ENCODE results near the gene TAOK2. TPM values are rescaled to one million over a fixed set of nuclear protein-coding genes. Genes with fewer than 3 reads are reported as not detected.

The TAOK2 gene
- total and polyA plus RNA-seq, 2 experiments from 2014 or later: 24.5 to 33.4 TPM

DNA sequence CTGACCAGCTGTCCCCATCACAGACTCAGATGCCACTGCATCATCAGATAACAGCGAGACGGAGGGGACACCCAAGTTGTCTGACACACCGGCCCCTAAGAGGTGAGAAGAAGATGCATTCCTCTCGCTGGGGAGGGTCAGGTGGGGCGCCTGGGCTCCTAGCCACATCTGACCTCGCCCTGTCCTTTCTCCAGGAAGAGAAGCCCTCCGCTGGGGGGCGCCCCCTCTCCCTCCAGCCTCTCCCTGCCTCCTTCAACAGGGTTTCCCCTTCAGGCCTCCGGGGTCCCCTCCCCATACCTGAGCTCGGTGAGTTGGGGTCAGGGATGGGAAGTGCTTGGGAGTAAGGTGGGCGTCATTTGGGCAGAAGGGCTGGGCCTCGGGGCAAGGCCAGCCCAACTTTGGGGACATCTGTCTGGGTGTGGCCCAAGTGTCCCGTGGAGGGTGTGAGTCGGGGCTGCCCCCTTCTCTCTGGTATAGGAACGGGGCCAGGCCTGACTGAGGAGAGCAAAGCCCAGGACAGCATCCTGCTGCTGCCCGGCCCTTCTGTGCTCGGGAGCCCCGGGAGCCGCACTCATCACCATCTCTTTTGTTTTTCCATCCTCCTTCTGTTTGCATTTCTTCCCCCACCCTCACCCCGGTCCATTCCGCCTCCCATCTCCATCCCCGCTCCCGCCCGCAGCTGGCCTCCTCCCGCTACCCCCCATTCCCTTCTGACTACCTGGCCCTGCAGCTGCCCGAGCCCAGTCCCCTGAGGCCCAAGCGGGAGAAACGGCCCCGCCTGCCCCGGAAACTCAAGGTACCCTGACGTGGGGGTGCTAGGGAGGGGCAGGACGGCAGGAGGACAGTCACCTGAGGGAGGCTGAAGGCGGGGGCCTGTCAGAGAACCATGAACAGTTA lies 27.3 kb downstream of the TAOK2 start:
- no peak overlapping the region for H3K27ac ChIP-seq
- no peaks in the 10 kb centered on the region for H4K20me1 ChIP-seq (ENCODE audit: insufficient read depth, poor library complexity, severe bottlenecking)
- DNase-seq (ENCODE audit: low spot score): no peak
- H3K27me3 ChIP-seq: no peaks in the 10 kb centered on the region
- H3K4me2 ChIP-seq: no peak overlapping the region
- H3K9me2 ChIP-seq (replicated peaks; ENCODE audit: insufficient read depth): no peaks in the 10 kb centered on the region
- peaks cover 6% of the 10 kb centered on the region for H3K4me1 ChIP-seq (ENCODE audit: insufficient read depth)
- no peak overlapping the region for H3K4me3 ChIP-seq
- H3K79me2 ChIP-seq: peaks cover 10% of the 10 kb centered on the region
- no peaks in the 10 kb centered on the region for H3K36me3 ChIP-seq (replicated peaks; ENCODE audit: insufficient read depth, low read depth)
- no peaks in the 10 kb centered on the region for H3K9me3 ChIP-seq (ENCODE audit: low read depth)
- H2AFZ ChIP-seq: no peak overlapping the region
- TF ChIP-seq, protein P1, sequence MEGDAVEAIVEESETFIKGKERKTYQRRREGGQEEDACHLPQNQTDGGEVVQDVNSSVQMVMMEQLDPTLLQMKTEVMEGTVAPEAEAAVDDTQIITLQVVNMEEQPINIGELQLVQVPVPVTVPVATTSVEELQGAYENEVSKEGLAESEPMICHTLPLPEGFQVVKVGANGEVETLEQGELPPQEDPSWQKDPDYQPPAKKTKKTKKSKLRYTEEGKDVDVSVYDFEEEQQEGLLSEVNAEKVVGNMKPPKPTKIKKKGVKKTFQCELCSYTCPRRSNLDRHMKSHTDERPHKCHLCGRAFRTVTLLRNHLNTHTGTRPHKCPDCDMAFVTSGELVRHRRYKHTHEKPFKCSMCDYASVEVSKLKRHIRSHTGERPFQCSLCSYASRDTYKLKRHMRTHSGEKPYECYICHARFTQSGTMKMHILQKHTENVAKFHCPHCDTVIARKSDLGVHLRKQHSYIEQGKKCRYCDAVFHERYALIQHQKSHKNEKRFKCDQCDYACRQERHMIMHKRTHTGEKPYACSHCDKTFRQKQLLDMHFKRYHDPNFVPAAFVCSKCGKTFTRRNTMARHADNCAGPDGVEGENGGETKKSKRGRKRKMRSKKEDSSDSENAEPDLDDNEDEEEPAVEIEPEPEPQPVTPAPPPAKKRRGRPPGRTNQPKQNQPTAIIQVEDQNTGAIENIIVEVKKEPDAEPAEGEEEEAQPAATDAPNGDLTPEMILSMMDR (IDR thresholded peaks at IDR 0.05; ENCODE audit: poor library complexity): no peak
- TF ChIP-seq EZH2 (IDR thresholded peaks at IDR 0.05; ENCODE audit: borderline replicate concordance) (no peak), EZH2phosphoT487 (IDR thresholded peaks at IDR 0.05; ENCODE audit: low read depth, severe bottlenecking, unreplicated experiment) (no peak)
- 87% methylated on average over 23 of the region's 33 CpGs for WGBS (ENCODE audit: low lambda C conversion rate, missing lambda C conversion rate)

GRCh38 chr16:30002614-30003346 lies 29.1 kb downstream of the TAOK2 start:
- Histone ChIP-seq H3K4me3 (no peak overlapping the region), H3K4me2 (no peak overlapping the region), H3K9me2 (replicated peaks; ENCODE audit: insufficient read depth) (no peaks in the 10 kb centered on the region), H2AFZ (no peak overlapping the region), H3K4me1 (ENCODE audit: insufficient read depth) (no peaks in the 10 kb centered on the region), H4K20me1 (ENCODE audit: insufficient read depth, poor library complexity, severe bottlenecking) (no peaks in the 10 kb centered on the region), H3K27ac (no peak overlapping the region), H3K79me2 (no peaks in the 10 kb centered on the region), H3K27me3 (no peaks in the 10 kb centered on the region), H3K9me3 (ENCODE audit: low read depth) (no peaks in the 10 kb centered on the region), H3K36me3 (replicated peaks; ENCODE audit: insufficient read depth, low read depth) (no peaks in the 10 kb centered on the region)
- TF ChIP-seq EZH2 (IDR thresholded peaks at IDR 0.05; ENCODE audit: borderline replicate concordance): no peak
- no peak for TF ChIP-seq EZH2phosphoT487 (IDR thresholded peaks at IDR 0.05; ENCODE audit: low read depth, severe bottlenecking, unreplicated experiment)
- TF ChIP-seq, protein P1 (IDR thresholded peaks at IDR 0.05; ENCODE audit: poor library complexity): no peak
- no peak for DNase-seq (ENCODE audit: low spot score)
- 91% methylated on average over 18 of the region's 19 CpGs for WGBS (ENCODE audit: low lambda C conversion rate, missing lambda C conversion rate)

- H3K4me1 ChIP-seq (ENCODE audit: insufficient read depth): no peaks in the 10 kb centered on the region
- no peaks in the 10 kb centered on the region for H3K27me3 ChIP-seq
- WGBS (ENCODE audit: low lambda C conversion rate, missing lambda C conversion rate): 92% methylated on average over 17 of the region's 17 CpGs
- TF ChIP-seq EZH2 (IDR thresholded peaks at IDR 0.05; ENCODE audit: borderline replicate concordance) (no peak), EZH2phosphoT487 (IDR thresholded peaks at IDR 0.05; ENCODE audit: low read depth, severe bottlenecking, unreplicated experiment) (no peak)
- TF ChIP-seq, protein P1 (IDR thresholded peaks at IDR 0.05; ENCODE audit: poor library complexity): no peak
- no peak overlapping the region for H3K4me2 ChIP-seq
- H2AFZ ChIP-seq: no peak overlapping the region
- DNase-seq (ENCODE audit: low spot score): no peak
- H3K4me3 ChIP-seq: no peak overlapping the region
- no peak overlapping the region for H3K27ac ChIP-seq
- no peaks in the 10 kb centered on the region for H3K79me2 ChIP-seq
- no peaks in the 10 kb centered on the region for H3K9me2 ChIP-seq (replicated peaks; ENCODE audit: insufficient read depth)
- H4K20me1 ChIP-seq (ENCODE audit: insufficient read depth, poor library complexity, severe bottlenecking): no peaks in the 10 kb centered on the region
- H3K9me3 ChIP-seq (ENCODE audit: low read depth): no peaks in the 10 kb centered on the region
- no peaks in the 10 kb centered on the region for H3K36me3 ChIP-seq (replicated peaks; ENCODE audit: insufficient read depth, low read depth)
Observed at GRCh38 chr16:30003670-30004423, 30.2 kb downstream of the TAOK2 start.
